ENCODE data around the gene C19orf53. TPM values are rescaled to one million over a fixed set of nuclear protein-coding genes. Genes with fewer than 3 reads are reported as not detected.
"Not testable (repeated sequence)": the region's sequence is repeated elsewhere in the genome, so short reads cannot be mapped to it uniquely, and the experiment has no call there.

The C19orf53 gene
- total and polyA plus RNA-seq, 2 donors (not counting 1 experiment from before 2014, with no cell fraction given) = 58.8 to 146 TPM

DNA sequence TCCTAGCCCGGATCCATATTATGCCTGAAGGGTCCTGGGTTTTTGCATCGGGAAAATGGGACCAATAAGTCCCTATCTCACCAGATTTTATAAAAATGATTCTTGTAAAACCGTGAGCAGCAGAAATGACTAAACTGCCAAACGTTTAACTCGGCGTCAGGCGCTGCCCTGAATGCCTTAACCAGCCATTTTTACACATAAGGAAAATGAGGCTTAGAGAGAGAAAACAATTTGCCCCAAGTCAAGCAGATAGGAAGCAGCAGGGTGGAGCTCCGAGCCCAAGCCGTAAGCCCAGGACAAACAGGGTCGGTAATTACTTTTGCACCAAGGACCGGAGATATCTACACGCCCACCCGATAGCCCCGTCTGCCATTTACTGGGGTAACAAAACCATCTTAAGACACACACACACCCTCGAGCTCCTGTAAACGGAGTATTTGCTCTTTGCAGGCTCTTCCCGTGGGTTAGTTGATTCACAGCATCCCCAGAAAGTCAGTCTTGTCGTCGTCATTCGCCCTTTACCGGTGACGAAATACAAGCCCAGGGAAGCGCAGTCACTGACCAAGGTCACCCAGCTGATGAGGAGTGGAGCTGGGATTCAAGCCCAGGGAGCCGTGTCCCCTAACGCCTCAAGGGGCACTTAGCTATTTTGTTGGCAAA, 26.0 kb upstream of the C19orf53 start:
- H3K27me3 ChIP-seq (ENCODE audit: control insufficient read depth, insufficient read depth, low read length) = no peaks in the 10 kb centered on the region
- H3K9me3 ChIP-seq (ENCODE audit: control insufficient read depth, insufficient read depth, low read depth, low read length) = no peaks in the 10 kb centered on the region
- peak overlapping the region; percentile 0 for H2AFZ ChIP-seq (ENCODE audit: low read length)
- peak overlapping the region; percentile 86 for H3K9ac ChIP-seq (ENCODE audit: insufficient read depth, low read length)
- H3K79me2 ChIP-seq (ENCODE audit: control insufficient read depth, insufficient read depth, low read length) = peaks cover 21% of the 10 kb centered on the region
- peak; percentile 56 to 63 for DNase-seq (ENCODE audit: low read depth in 2 of 2)
- H3K27ac ChIP-seq (ENCODE audit: insufficient read depth, low read length) = peak overlapping the region; percentile 89
- H3K4me3 ChIP-seq (replicated peaks in 1 of 4; ENCODE audit: control extremely low read depth in 1 of 4, insufficient read depth in 1 of 4, low read depth in 3 of 4, low read length in 4 of 4) = peak overlapping the region; percentile 75 to 85 (median 80)
- no peaks in the 10 kb centered on the region for H3K4me1 ChIP-seq (ENCODE audit: control insufficient read depth, extremely low read depth, insufficient read depth, low read length)
- peak overlapping the region; percentile 96 for H3K4me2 ChIP-seq (ENCODE audit: extremely low read depth, insufficient read depth, low read length)
- no peaks in the 10 kb centered on the region for H4K20me1 ChIP-seq (ENCODE audit: control insufficient read depth, extremely low read depth, insufficient read depth, low read length)
- no peak for TF ChIP-seq EZH2 (IDR thresholded peaks at IDR 0.05; ENCODE audit: low read length, missing control alignments)
- TF ChIP-seq CTCF (conservative IDR thresholded peaks at IDR 0.05 in 1 of 2, IDR thresholded peaks at IDR 0.05 in 1 of 2; ENCODE audit: low read depth in 1 of 2, low read length in 2 of 2) = peak in 1 of 2 donors; percentile 1
- peaks cover 11% of the 10 kb centered on the region for H3K36me3 ChIP-seq (ENCODE audit: control insufficient read depth, insufficient read depth, low read length)

GRCh38 chr19:13751436-13751835, 22.8 kb upstream of the C19orf53 start:
- Histone ChIP-seq H3K9me3 (ENCODE audit: control insufficient read depth, insufficient read depth, low read depth, low read length) (no peaks in the 10 kb centered on the region), H3K4me1 (ENCODE audit: control insufficient read depth, extremely low read depth, insufficient read depth, low read length) (no peaks in the 10 kb centered on the region), H3K4me2 (ENCODE audit: extremely low read depth, insufficient read depth, low read length) (no peak overlapping the region), H3K9ac (ENCODE audit: insufficient read depth, low read length) (no peak overlapping the region), H2AFZ (ENCODE audit: low read length) (no peak overlapping the region), H3K79me2 (ENCODE audit: control insufficient read depth, insufficient read depth, low read length) (peaks cover 21% of the 10 kb centered on the region), H3K36me3 (ENCODE audit: control insufficient read depth, insufficient read depth, low read length) (peaks cover 26% of the 10 kb centered on the region), H3K27ac (ENCODE audit: insufficient read depth, low read length) (no peak overlapping the region), H3K4me3 (replicated peaks in 1 of 4; ENCODE audit: control extremely low read depth in 1 of 4, insufficient read depth in 1 of 4, low read depth in 3 of 4, low read length in 4 of 4) (no peak overlapping the region), H3K27me3 (ENCODE audit: control insufficient read depth, insufficient read depth, low read length) (no peaks in the 10 kb centered on the region), H4K20me1 (ENCODE audit: control insufficient read depth, extremely low read depth, insufficient read depth, low read length) (no peaks in the 10 kb centered on the region)
- no peak for TF ChIP-seq EZH2 (IDR thresholded peaks at IDR 0.05; ENCODE audit: low read length, missing control alignments)
- no peak for TF ChIP-seq CTCF (conservative IDR thresholded peaks at IDR 0.05 in 1 of 2, IDR thresholded peaks at IDR 0.05 in 1 of 2; ENCODE audit: low read depth in 1 of 2, low read length in 2 of 2)
- no peak for DNase-seq (ENCODE audit: low read depth in 2 of 2)

GRCh38 chr19:13753622-13754021, 20.6 kb upstream of the C19orf53 start:
- peaks cover 17% of the 10 kb centered on the region for H3K79me2 ChIP-seq (ENCODE audit: control insufficient read depth, insufficient read depth, low read length)
- H3K9ac ChIP-seq (ENCODE audit: insufficient read depth, low read length); H3K9me3 ChIP-seq (ENCODE audit: control insufficient read depth, insufficient read depth, low read depth, low read length); H3K4me1 ChIP-seq (ENCODE audit: control insufficient read depth, extremely low read depth, insufficient read depth, low read length); H3K27me3 ChIP-seq (ENCODE audit: control insufficient read depth, insufficient read depth, low read length); H3K4me3 ChIP-seq (replicated peaks in 1 of 4; ENCODE audit: control extremely low read depth in 1 of 4, insufficient read depth in 1 of 4, low read depth in 3 of 4, low read length in 4 of 4); DNase-seq (ENCODE audit: low read depth in 2 of 2); H3K27ac ChIP-seq (ENCODE audit: insufficient read depth, low read length); H3K4me2 ChIP-seq (ENCODE audit: extremely low read depth, insufficient read depth, low read length); H2AFZ ChIP-seq (ENCODE audit: low read length); H4K20me1 ChIP-seq (ENCODE audit: control insufficient read depth, extremely low read depth, insufficient read depth, low read length): not testable (repeated sequence)
- H3K36me3 ChIP-seq (ENCODE audit: control insufficient read depth, insufficient read depth, low read length) = peaks cover 34% of the 10 kb centered on the region

All from fibroblast of lung (primary cell).